ENCODE measurements around the gene CFAP298. TPM values are rescaled to one million over a fixed set of nuclear protein-coding genes. Genes with fewer than 3 reads are reported as not detected.

Gene CFAP298
- total and polyA plus RNA-seq, 10 of the 15 experiments (the other 5 are each of a cell fraction or from before 2014, with no cell fraction given) = 9.5 to 79.1 (median 30.2) TPM

DNA sequence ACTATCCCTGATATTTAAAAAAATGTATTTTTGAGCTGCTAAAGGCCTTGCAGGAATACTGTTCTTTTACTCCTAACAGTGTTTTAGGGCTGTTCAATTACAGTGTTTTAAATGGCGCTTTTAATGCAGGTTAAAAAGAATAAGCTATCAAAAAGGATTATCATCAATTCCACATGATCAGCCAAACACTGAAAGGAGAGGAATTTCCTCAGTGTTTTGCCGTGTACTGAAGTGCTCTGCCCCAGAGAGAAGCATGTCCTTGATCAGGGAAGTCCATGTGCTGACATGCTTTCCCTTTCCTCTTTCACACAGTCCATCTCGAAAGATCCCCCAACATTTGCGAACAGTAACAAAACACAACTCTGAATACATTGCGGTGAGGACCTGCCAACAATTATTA is 3.3 kb downstream of the CFAP298 start:
- POLR2A ChIA-PET = interaction anchor here (0.6 to 0.8 kb wide), 2 partner anchors 16 to 869 kb away, joined by 3 read pairs; no protein-coding TSS in a partner anchor

DNA sequence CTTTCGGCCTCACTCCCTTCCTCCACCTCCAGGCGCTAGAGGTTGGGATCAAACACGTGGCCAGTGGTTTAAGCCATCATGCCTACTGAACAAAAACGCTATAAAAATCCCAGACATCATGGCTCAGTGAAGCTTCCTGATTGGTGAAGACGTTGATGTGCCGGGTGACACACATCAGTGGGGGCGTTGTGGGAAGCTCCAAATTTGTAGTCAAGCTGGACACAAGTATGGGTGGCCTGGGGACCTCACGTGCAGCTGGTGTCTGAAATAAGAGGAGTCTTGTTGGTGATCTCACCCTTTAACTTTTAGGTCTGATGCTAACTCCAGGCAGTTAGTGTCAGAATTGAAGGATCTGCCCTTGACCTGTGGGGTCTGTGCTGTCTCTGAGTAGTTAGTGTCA is 6.7 kb downstream of the CFAP298 start:
- ATAC-seq = no peak
- no peak overlapping the region for H3K9ac ChIP-seq (ENCODE audit: control insufficient read depth, insufficient read depth, low read length)
- no peak for DNase-seq (ENCODE audit: low read depth, low spot score)
- H2AFZ ChIP-seq (ENCODE audit: control insufficient read depth, low read depth, low read length) = no peak overlapping the region
- H4K20me1 ChIP-seq (ENCODE audit: control insufficient read depth, insufficient read depth) = no peaks in the 10 kb centered on the region
- no peak for FAIRE-seq
- H3K4me3 ChIP-seq = no peak overlapping the region
- SMC1A ChIA-PET (ENCODE audit: uncharacterized antibody, unreplicated experiment) = no interaction called here
- 84% methylated on average over 8 of the region's 8 CpGs for WGBS (ENCODE audit: insufficient coverage, insufficient replicate concordance, low lambda C conversion rate, missing lambda C conversion rate)
- peaks cover 9 to 30% of the 10 kb centered on the region in 2 experiments; a peak in 3 of 4 replicates for H3K36me3 ChIP-seq (ENCODE audit: control insufficient read depth in 2 of 2, insufficient read depth in 2 of 2, low read length in 1 of 2)
- CTCF ChIA-PET = no interaction called here
- no peak overlapping the region for H3K27ac ChIP-seq (ENCODE audit: control insufficient read depth, insufficient read depth)
- no peaks in the 10 kb centered on the region for H3K9me3 ChIP-seq (replicated peaks; ENCODE audit: control insufficient read depth, insufficient read depth, low read length)
- no peaks in the 10 kb centered on the region for H3K4me1 ChIP-seq (ENCODE audit: control insufficient read depth, insufficient read depth, low read length)
- no peak overlapping the region for H3K4me2 ChIP-seq (ENCODE audit: control insufficient read depth, insufficient read depth)
- no peak for TF ChIP-seq ASH2L (IDR thresholded peaks at IDR 0.05; ENCODE audit: borderline replicate concordance, low read depth)
- no peak for TF ChIP-seq EGR1 (IDR thresholded peaks at IDR 0.05; ENCODE audit: borderline replicate concordance in 1 of 2, low read depth in 2 of 2, low read length in 2 of 2)
- no peak for TF ChIP-seq FOS (IDR thresholded peaks at IDR 0.05; ENCODE audit: borderline replicate concordance, extremely low read depth, insufficient read length)
- no peak for TF ChIP-seq BACH1 (IDR thresholded peaks at IDR 0.05; ENCODE audit: borderline replicate concordance)
- no peak for TF ChIP-seq SIN3A (IDR thresholded peaks at IDR 0.05; ENCODE audit: low read depth, low read length)
- no peak for TF ChIP-seq POLR2AphosphoS5 (IDR thresholded peaks at IDR 0.05; ENCODE audit: low read length)
- POLR2A ChIA-PET = no interaction called here
- no TSS peak for BruUV-seq (replicated peaks)
- in situ Hi-C loops (cut with MboI) = loop anchor here (10.0 kb wide), 1 partner anchor 201 kb away; no protein-coding TSS in a partner anchor
- H3K79me2 ChIP-seq (ENCODE audit: control insufficient read depth, insufficient read depth, low read length) = peaks cover 2% of the 10 kb centered on the region
- no peaks in the 10 kb centered on the region for H3K27me3 ChIP-seq (replicated peaks in 1 of 2; ENCODE audit: control insufficient read depth in 2 of 2, insufficient read depth in 2 of 2, low read length in 1 of 2)
- RAD21 ChIA-PET (ENCODE audit: unreplicated experiment) = no interaction called here
- intact Hi-C loops (cut with micrococcal nuclease; ENCODE audit: unreplicated experiment) = loop anchor here (10.0 kb wide), 1 partner anchor 741 kb away; no protein-coding TSS in a partner anchor

More for the DNA sequence above, 3.3 kb downstream of the CFAP298 start:
- H3K27me3 ChIP-seq (replicated peaks in 1 of 2; ENCODE audit: control insufficient read depth in 2 of 2, insufficient read depth in 2 of 2, low read length in 1 of 2) = no peaks in the 10 kb centered on the region
- H3K4me3 ChIP-seq = no peak overlapping the region
- H3K4me1 ChIP-seq (ENCODE audit: control insufficient read depth, insufficient read depth, low read length) = no peaks in the 10 kb centered on the region
- DNase-seq (ENCODE audit: low read depth, low spot score) (no peak), FAIRE-seq (no peak), ATAC-seq (no peak)
- H2AFZ ChIP-seq (ENCODE audit: control insufficient read depth, low read depth, low read length) = no peak overlapping the region
- ChIA-PET RAD21 (ENCODE audit: unreplicated experiment) (interaction anchor here (0.6 kb wide), 1 partner anchor 13 kb away, joined by 3 read pairs; no protein-coding TSS in a partner anchor), CTCF (interaction anchor here (0.7 to 5.6 kb wide), 2 partner anchors 9 to 103 kb away, joined by 3 to 50 read pairs; no protein-coding TSS in a partner anchor), SMC1A (ENCODE audit: uncharacterized antibody, unreplicated experiment) (interaction anchor here (0.7 to 1.4 kb wide), 4 partner anchors 10 to 213 kb away, joined by 3 to 4 read pairs (median 3); no protein-coding TSS in a partner anchor)
- in situ Hi-C loops (cut with MboI) = loop anchor here (10.0 kb wide), 1 partner anchor 204 kb away; no protein-coding TSS in a partner anchor
- 99% methylated on average over 5 of the region's 5 CpGs for WGBS (ENCODE audit: insufficient coverage, insufficient replicate concordance, low lambda C conversion rate, missing lambda C conversion rate)
- intact Hi-C loops (cut with micrococcal nuclease; ENCODE audit: unreplicated experiment) = loop anchor here (10.0 kb wide), 1 partner anchor 744 kb away; no protein-coding TSS in a partner anchor
- H3K27ac ChIP-seq (ENCODE audit: control insufficient read depth, insufficient read depth) = no peak overlapping the region
- no peaks in the 10 kb centered on the region; the same call in 2 of the 3 replicates for H3K9me3 ChIP-seq (replicated peaks; ENCODE audit: control insufficient read depth, insufficient read depth, low read length)
- peaks cover 5% of the 10 kb centered on the region for H3K79me2 ChIP-seq (ENCODE audit: control insufficient read depth, insufficient read depth, low read length)
- no peak overlapping the region for H3K4me2 ChIP-seq (ENCODE audit: control insufficient read depth, insufficient read depth)
- TF ChIP-seq, protein P1, sequence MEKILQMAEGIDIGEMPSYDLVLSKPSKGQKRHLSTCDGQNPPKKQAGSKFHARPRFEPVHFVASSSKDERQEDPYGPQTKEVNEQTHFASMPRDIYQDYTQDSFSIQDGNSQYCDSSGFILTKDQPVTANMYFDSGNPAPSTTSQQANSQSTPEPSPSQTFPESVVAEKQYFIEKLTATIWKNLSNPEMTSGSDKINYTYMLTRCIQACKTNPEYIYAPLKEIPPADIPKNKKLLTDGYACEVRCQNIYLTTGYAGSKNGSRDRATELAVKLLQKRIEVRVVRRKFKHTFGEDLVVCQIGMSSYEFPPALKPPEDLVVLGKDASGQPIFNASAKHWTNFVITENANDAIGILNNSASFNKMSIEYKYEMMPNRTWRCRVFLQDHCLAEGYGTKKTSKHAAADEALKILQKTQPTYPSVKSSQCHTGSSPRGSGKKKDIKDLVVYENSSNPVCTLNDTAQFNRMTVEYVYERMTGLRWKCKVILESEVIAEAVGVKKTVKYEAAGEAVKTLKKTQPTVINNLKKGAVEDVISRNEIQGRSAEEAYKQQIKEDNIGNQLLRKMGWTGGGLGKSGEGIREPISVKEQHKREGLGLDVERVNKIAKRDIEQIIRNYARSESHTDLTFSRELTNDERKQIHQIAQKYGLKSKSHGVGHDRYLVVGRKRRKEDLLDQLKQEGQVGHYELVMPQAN (conservative IDR thresholded peaks at IDR 0.05) = no peak
- TF ChIP-seq JUNB (IDR thresholded peaks at IDR 0.05) = no peak
- no peak for TF ChIP-seq TCF12 (IDR thresholded peaks at IDR 0.05; ENCODE audit: low read depth, low read length)
- BruUV-seq (replicated peaks) = no TSS peak
- no peaks in the 10 kb centered on the region for H4K20me1 ChIP-seq (ENCODE audit: control insufficient read depth, insufficient read depth)
- H3K9ac ChIP-seq (ENCODE audit: control insufficient read depth, insufficient read depth, low read length) = no peak overlapping the region
- H3K36me3 ChIP-seq (ENCODE audit: control insufficient read depth in 2 of 2, insufficient read depth in 2 of 2, low read length in 1 of 2) = peaks cover 7 to 16% of the 10 kb centered on the region in 2 experiments; a peak in 3 of 4 replicates
